ENCODE data around the gene LGI2.

The LGI2 gene

DNA sequence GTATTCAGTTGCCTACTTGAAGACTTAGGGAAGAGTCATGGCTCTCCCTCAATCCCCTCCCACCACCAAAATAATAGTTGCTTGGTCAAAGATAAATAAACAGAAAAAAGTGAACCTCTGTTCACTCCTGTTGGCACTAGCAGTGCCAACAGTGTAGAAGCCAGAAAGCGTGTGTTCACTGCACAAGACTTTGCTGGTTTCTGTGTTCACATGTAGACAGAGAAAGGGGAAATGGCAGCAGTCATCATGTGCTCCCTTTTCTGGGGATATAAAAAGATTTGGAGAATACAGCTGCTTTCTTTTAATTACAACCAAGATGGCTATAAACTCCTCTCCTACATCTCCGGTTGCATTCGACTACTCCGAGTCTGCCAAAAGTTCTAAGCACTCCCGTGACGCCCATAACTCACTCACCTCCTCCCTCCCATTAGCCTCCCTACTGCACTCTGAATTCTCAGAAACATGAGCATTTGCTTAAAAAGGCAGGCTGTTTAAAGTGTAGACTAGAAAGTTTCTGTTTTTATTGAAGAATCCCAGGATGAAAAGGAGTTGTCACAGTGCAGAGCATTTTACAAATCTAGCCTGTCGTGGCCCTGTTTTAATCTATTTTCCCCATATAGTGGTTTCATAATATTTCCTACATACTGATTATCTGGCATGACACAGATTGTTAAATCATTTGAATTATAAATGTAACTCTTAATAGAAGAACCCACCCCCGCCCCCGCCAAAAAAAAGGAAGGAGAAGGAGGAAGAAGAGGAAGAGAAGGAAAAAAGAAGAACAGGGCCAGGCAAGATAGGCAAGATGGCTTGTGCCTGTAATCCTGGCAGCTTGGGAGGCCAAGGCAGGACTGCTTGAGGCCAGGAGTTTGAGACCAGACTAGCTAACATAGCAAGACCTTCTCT lies 16.7 kb downstream of the LGI2 start:
- TF ChIP-seq, protein P1, sequence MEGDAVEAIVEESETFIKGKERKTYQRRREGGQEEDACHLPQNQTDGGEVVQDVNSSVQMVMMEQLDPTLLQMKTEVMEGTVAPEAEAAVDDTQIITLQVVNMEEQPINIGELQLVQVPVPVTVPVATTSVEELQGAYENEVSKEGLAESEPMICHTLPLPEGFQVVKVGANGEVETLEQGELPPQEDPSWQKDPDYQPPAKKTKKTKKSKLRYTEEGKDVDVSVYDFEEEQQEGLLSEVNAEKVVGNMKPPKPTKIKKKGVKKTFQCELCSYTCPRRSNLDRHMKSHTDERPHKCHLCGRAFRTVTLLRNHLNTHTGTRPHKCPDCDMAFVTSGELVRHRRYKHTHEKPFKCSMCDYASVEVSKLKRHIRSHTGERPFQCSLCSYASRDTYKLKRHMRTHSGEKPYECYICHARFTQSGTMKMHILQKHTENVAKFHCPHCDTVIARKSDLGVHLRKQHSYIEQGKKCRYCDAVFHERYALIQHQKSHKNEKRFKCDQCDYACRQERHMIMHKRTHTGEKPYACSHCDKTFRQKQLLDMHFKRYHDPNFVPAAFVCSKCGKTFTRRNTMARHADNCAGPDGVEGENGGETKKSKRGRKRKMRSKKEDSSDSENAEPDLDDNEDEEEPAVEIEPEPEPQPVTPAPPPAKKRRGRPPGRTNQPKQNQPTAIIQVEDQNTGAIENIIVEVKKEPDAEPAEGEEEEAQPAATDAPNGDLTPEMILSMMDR (IDR thresholded peaks at IDR 0.05; ENCODE audit: low read depth, low read length) = no peak

DNA sequence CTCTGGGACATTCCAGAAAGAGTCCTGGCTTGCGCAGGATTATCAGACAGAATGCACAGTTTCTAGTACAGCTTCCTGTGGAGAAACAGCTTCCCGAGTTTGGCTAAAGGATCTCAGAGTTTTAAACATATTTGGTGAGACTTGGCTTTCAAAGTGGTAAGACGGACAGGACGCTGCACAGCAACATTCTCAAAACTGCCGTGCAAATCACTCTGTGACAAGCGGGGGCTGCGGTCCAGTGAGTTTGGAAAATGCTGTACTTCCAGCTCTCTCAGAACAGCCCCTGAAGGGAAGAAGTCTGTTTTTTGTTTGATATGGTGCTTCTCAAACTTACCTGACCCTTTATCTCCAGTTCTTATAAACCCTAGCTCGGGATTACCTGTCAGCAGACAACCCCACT lies 18.1 kb downstream of the LGI2 start:
- no peak for DNase-seq
- H3K9me3 ChIP-seq (ENCODE audit: severe bottlenecking) = no peaks in the 10 kb centered on the region
- H3K4me3 ChIP-seq (ENCODE audit: low read depth, low read length) = no peak overlapping the region
- TF ChIP-seq, protein P1 (IDR thresholded peaks at IDR 0.05; ENCODE audit: low read depth, low read length) = no peak
- H3K36me3 ChIP-seq = peaks cover 2% of the 10 kb centered on the region; the same call in 1 of the 2 replicates
- no peaks in the 10 kb centered on the region for H3K27me3 ChIP-seq (ENCODE audit: insufficient read depth, low read depth, severe bottlenecking)
- no peak overlapping the region for H3K27ac ChIP-seq

More for the DNA sequence above, 16.7 kb downstream of the LGI2 start:
- Histone ChIP-seq H3K4me3 (ENCODE audit: low read depth, low read length) (no peak overlapping the region), H3K36me3 (peaks cover 2% of the 10 kb centered on the region; the same call in 1 of the 2 replicates), H3K27me3 (ENCODE audit: insufficient read depth, low read depth, severe bottlenecking) (no peaks in the 10 kb centered on the region), H3K9me3 (ENCODE audit: severe bottlenecking) (no peaks in the 10 kb centered on the region), H3K27ac (no peak overlapping the region)
- DNase-seq = no peak

DNA sequence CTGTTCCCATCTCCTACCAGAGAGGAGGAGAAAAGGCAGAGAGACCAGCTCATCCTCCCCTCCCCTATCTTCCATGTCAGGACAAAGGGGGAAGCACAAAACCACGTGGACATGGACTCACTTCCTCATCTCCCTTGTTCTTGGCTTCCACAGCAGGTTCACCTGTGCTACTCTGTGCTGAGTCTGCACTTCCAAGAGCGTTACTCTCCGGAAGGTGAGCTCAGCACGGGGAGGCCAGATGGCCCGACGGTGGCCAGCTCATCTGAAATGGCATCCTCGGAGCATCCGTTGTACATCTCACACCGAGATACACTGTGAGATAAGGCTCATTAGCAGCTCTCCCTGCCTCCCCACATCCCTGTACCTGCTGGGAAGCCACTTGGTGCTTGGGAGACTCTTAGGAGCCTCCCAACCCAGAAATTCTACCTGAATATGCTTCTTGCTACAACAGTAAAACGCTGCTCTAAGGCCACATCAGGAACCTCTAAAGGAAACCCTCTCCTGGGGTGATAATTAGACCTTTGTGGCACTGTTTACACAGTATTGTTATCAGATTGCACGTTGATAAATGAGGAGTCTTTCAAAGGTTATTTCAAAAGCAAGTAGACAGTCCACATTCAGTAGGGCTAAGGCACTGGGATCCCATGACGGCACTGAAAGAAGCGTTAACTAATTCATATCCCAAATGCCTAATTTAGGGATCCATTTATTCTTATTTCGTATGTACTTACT lies 19.4 kb downstream of the LGI2 start:
- TF ChIP-seq, protein P1 (IDR thresholded peaks at IDR 0.05; ENCODE audit: low read depth, low read length) = no peak
- H3K9me3 ChIP-seq (ENCODE audit: severe bottlenecking) = no peaks in the 10 kb centered on the region
- no peak overlapping the region for H3K4me3 ChIP-seq (ENCODE audit: low read depth, low read length)
- H3K36me3 ChIP-seq = peaks cover 2% of the 10 kb centered on the region; the same call in 1 of the 2 replicates
- H3K27ac ChIP-seq = no peak overlapping the region
- H3K27me3 ChIP-seq (ENCODE audit: insufficient read depth, low read depth, severe bottlenecking) = no peaks in the 10 kb centered on the region
- DNase-seq = no peak

DNA sequence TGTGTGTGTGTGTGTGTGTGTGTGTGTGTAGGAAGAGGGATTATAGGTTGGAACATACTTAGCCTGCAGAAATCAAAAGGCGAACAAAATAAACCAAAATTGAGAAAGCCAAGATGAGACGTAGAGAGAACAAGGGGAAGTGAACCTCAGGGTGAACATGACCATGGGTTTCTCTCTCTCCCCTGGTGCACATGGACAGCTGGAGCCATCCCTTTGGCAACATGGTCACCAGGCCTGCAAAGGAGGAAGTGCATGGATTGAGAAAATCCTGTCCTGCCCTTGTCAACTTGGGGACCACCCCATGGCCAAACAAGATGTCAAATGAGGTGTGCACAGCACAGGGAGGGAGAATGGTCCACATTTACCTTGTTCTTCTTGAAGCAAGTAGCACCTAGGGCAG lies 23.1 kb downstream of the LGI2 start:
- Histone ChIP-seq H3K27me3 (ENCODE audit: insufficient read depth, low read depth, severe bottlenecking) (no peaks in the 10 kb centered on the region), H3K27ac (no peak overlapping the region), H3K4me3 (ENCODE audit: low read depth, low read length) (no peak overlapping the region), H3K9me3 (ENCODE audit: severe bottlenecking) (no peaks in the 10 kb centered on the region), H3K36me3 (peaks cover 2% of the 10 kb centered on the region; the same call in 1 of the 2 replicates)
- TF ChIP-seq, protein P1 (IDR thresholded peaks at IDR 0.05; ENCODE audit: low read depth, low read length) = no peak
- no peak for DNase-seq

DNA sequence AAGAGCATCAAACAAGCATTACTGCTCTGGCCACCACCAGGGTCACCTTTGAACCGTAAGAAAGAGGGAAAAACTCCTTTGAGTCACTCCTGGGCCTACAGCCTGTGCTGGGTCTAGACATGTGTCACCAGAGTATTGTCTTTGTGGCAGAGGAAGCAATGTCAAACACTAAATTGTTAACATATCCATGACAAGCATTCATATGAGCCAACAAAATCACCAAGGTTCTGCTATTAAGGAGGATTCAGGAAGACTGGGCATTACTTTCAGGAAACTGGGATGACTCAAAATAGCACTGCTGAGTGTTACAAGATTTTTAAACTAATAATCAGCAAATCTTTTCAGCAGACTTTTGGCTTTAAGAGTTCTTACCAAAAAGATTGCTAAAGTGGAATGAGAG lies 28.1 kb downstream of the LGI2 start:
- Histone ChIP-seq H3K27me3 (ENCODE audit: insufficient read depth, low read depth, severe bottlenecking) (no peaks in the 10 kb centered on the region), H3K9me3 (ENCODE audit: severe bottlenecking) (no peaks in the 10 kb centered on the region), H3K27ac (no peak overlapping the region), H3K4me3 (ENCODE audit: low read depth, low read length) (no peak overlapping the region), H3K36me3 (no peaks in the 10 kb centered on the region)
- no peak for DNase-seq
- TF ChIP-seq, protein P1 (IDR thresholded peaks at IDR 0.05; ENCODE audit: low read depth, low read length) = no peak

Measured in WERI-Rb-1 (cell line).